Endothelial cell of umbilical vein (primary cell): ENCODE data around the gene MPC2.

Experiments used
- EZH2 ChIP-seq: IDR thresholded peaks from 2 replicates; pipeline ENCODE4 v1.6.1; 2012; ENCODE audit warnings: borderline replicate concordance, low read depth, mild to moderate bottlenecking, moderate library complexity, low read length, inconsistent platforms; ENCODE audit not compliant: severe bottlenecking
- FOS ChIP-seq: IDR thresholded peaks from 2 replicates; pipeline ENCODE4 v1.6.1; 2011; ENCODE audit warnings: mild to moderate bottlenecking, low read length, moderate library complexity, borderline replicate concordance; ENCODE audit not compliant: insufficient read depth
- GATA2 ChIP-seq: IDR thresholded peaks from 2 replicates; pipeline ENCODE4 v1.7.0; 2011; ENCODE audit warnings: low read depth, mild to moderate bottlenecking, moderate library complexity, mixed read lengths, low read length; ENCODE audit not compliant: insufficient read length, insufficient read depth
- JUN ChIP-seq: IDR thresholded peaks from 2 replicates; pipeline ENCODE4 v1.6.1; 2011; ENCODE audit warnings: borderline replicate concordance, low read depth; ENCODE audit not compliant: insufficient read length, insufficient read depth
- MYC ChIP-seq: IDR thresholded peaks from one replicate; pipeline ENCODE4 v1.6.1; 2011; ENCODE audit warnings: mild to moderate bottlenecking, low read depth, low read length
- POLR2A ChIP-seq: IDR thresholded peaks from 2 replicates; pipeline ENCODE4 v1.6.1; 2012; ENCODE audit warnings: low read depth, mild to moderate bottlenecking, control low read depth, low read length
- POLR2AphosphoS5 ChIP-seq: IDR thresholded peaks from 2 replicates; pipeline ENCODE4 v1.6.1; 2012; ENCODE audit warnings: low read depth, mild to moderate bottlenecking, control low read depth, low read length, moderate library complexity; ENCODE audit not compliant: insufficient read depth
- TF ChIP-seq, protein P1 (sequence below), 2 donors: IDR thresholded peaks; 1 replicate in 1 of 2; 2 replicates in 1 of 2; pipeline ENCODE4 v1.5.1; 2011; ENCODE audit warnings: low read length in 2 of 2, mild to moderate bottlenecking in 2 of 2, moderate library complexity in 2 of 2, control low read depth in 1 of 2, inconsistent platforms in 1 of 2, low read depth in 1 of 2; ENCODE audit not compliant: insufficient read depth in 1 of 2; ENCODE audit errors: extremely low read depth in 1 of 2
- TF ChIP-seq, protein P2 (sequence below): IDR thresholded peaks from 2 replicates; pipeline ENCODE4 v1.6.1; 2011; ENCODE audit not compliant: insufficient read depth, insufficient read length

DNA sequence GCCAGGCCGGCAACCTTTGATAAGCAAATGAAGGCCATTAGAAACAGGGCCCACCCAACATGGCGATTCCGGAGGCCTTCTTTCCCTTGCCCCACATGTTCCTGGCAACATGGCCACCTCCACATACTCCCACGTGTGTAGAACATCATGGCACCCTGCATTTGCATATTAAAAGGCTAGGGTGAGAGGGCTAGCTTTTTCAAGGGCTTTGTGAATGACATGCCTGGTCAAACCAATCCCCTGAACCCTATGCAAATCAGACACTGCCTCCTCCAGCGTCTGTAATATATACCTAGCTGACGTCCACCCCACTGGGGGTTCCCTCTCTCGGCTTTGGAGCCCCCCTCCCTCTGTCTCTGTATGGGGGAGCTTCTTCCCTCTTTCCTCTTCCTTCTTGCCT lies 24.6 kb downstream of the MPC2 start:
- TF ChIP-seq, protein P1, sequence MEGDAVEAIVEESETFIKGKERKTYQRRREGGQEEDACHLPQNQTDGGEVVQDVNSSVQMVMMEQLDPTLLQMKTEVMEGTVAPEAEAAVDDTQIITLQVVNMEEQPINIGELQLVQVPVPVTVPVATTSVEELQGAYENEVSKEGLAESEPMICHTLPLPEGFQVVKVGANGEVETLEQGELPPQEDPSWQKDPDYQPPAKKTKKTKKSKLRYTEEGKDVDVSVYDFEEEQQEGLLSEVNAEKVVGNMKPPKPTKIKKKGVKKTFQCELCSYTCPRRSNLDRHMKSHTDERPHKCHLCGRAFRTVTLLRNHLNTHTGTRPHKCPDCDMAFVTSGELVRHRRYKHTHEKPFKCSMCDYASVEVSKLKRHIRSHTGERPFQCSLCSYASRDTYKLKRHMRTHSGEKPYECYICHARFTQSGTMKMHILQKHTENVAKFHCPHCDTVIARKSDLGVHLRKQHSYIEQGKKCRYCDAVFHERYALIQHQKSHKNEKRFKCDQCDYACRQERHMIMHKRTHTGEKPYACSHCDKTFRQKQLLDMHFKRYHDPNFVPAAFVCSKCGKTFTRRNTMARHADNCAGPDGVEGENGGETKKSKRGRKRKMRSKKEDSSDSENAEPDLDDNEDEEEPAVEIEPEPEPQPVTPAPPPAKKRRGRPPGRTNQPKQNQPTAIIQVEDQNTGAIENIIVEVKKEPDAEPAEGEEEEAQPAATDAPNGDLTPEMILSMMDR (IDR thresholded peaks at IDR 0.05; ENCODE audit: extremely low read depth in 1 of 2, insufficient read depth in 1 of 2, low read depth in 1 of 2, low read length in 2 of 2), result no peak
- TF ChIP-seq POLR2AphosphoS5, result no peak
- TF ChIP-seq, protein P2, sequence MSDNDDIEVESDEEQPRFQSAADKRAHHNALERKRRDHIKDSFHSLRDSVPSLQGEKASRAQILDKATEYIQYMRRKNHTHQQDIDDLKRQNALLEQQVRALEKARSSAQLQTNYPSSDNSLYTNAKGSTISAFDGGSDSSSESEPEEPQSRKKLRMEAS, result no peak
- TF ChIP-seq EZH2, result no peak
- TF ChIP-seq POLR2A, result no peak
- no peak for TF ChIP-seq MYC
- TF ChIP-seq FOS, result no peak
- no peak for TF ChIP-seq JUN
- TF ChIP-seq GATA2, result no peak
